Liver (tissue), 9 donors: ENCODE data around the gene NAXE. TPM values are rescaled to one million over a fixed set of nuclear protein-coding genes. Genes with fewer than 3 reads are reported as not detected.

Source experiments
- DNase-seq: peaks from one replicate; pipeline ENCODE4 v3.0.0-alpha.2; 2017; ENCODE audit warnings: low spot score
- H3K27ac ChIP-seq, 2 donors: one replicate each; pipeline ENCODE4 v1.7.0; 2013; ENCODE audit warnings: inconsistent platforms in 2 of 2, low read length in 2 of 2, control low read depth in 1 of 2, low read depth in 1 of 2, mild to moderate bottlenecking in 1 of 2
- H3K27me3 ChIP-seq, 4 donors: one replicate each; pipeline versions ENCODE4 v1.6.1 to v1.7.0; 2013; ENCODE audit warnings: low read length in 3 of 4, inconsistent platforms in 1 of 4, mild to moderate bottlenecking in 1 of 4, moderate library complexity in 1 of 4; ENCODE audit not compliant: control insufficient read depth in 4 of 4, insufficient read depth in 4 of 4
- H3K36me3 ChIP-seq, 4 donors: one replicate each; pipeline versions ENCODE4 v1.6.1 to v1.7.0; 2013; ENCODE audit warnings: low read length in 3 of 4, mild to moderate bottlenecking in 3 of 4, low read depth in 1 of 4, moderate library complexity in 1 of 4; ENCODE audit not compliant: control insufficient read depth in 4 of 4, insufficient read depth in 3 of 4
- H3K4me1 ChIP-seq, 4 donors: one replicate each; pipeline versions ENCODE4 v1.6.1 to v1.7.0; 2013; ENCODE audit warnings: low read length in 3 of 4, mild to moderate bottlenecking in 3 of 4, moderate library complexity in 1 of 4; ENCODE audit not compliant: control insufficient read depth in 4 of 4, insufficient read depth in 4 of 4
- H3K4me3 ChIP-seq, 3 donors: one replicate each; pipeline versions ENCODE4 v1.6.1 to v1.7.0; 2013; ENCODE audit warnings: low read length in 3 of 3, control low read depth in 1 of 3, low read depth in 1 of 3, mild to moderate bottlenecking in 1 of 3
- H3K9ac ChIP-seq, 2 donors: one replicate each; pipeline ENCODE4 v1.7.0; 2013; ENCODE audit warnings: low read length in 2 of 2, mild to moderate bottlenecking in 2 of 2, moderate library complexity in 2 of 2, control low read depth in 1 of 2, low read depth in 1 of 2
- H3K9me3 ChIP-seq, 4 donors: one replicate each; pipeline versions ENCODE4 v1.6.1 to v1.7.0; 2013; ENCODE audit warnings: low read length in 3 of 4; ENCODE audit not compliant: control insufficient read depth in 4 of 4
- ATF3 ChIP-seq: IDR thresholded peaks from 2 replicates; pipeline ENCODE4 v1.6.1; 2016; ENCODE audit warnings: antibody characterized with exemption
- CTCF ChIP-seq: fragments of 150-350 bp; IDR thresholded peaks from 2 replicates; pipeline ENCODE4 v1.5.1; 2017; ENCODE audit warnings: improper control_type of control experiment, low read depth, low read length; ENCODE audit not compliant: missing input control
- EGR1 ChIP-seq, 2 donors: IDR thresholded peaks; 2 replicates each; pipeline ENCODE4 v1.6.1; 2016 to 2018; ENCODE audit warnings: antibody characterized with exemption in 2 of 2, low read depth in 2 of 2
- FOXA1 ChIP-seq: IDR thresholded peaks from 2 replicates; pipeline ENCODE4 v1.6.1; 2016; ENCODE audit warnings: antibody characterized with exemption
- FOXA2 ChIP-seq: IDR thresholded peaks from 2 replicates; pipeline ENCODE4 v1.6.1; 2016; ENCODE audit warnings: antibody characterized with exemption
- GABPA ChIP-seq, 2 donors: IDR thresholded peaks in 1 of 2; conservative IDR thresholded peaks in 1 of 2; 2 replicates each; pipeline ENCODE4 v1.6.1; 2016; ENCODE audit warnings: antibody characterized with exemption in 2 of 2, mild to moderate bottlenecking in 1 of 2, moderate library complexity in 1 of 2
- HNF4A ChIP-seq, 2 donors: conservative IDR thresholded peaks; 2 replicates each; pipeline ENCODE4 v1.6.1; 2016; ENCODE audit warnings: antibody characterized with exemption in 2 of 2, mild to moderate bottlenecking in 2 of 2
- HNF4G ChIP-seq: IDR thresholded peaks from 2 replicates; pipeline ENCODE4 v1.6.1; 2016; ENCODE audit warnings: antibody characterized with exemption
- MAX ChIP-seq: IDR thresholded peaks from 2 replicates; pipeline ENCODE4 v1.6.1; 2016; ENCODE audit warnings: antibody characterized with exemption
- NR2F2 ChIP-seq: IDR thresholded peaks from 2 replicates; pipeline ENCODE4 v1.6.1; 2016; ENCODE audit warnings: antibody characterized with exemption
- RAD21 ChIP-seq, 2 donors: IDR thresholded peaks; 2 replicates each; pipeline ENCODE4 v1.6.1; 2016; ENCODE audit warnings: antibody characterized with exemption in 2 of 2, mild to moderate bottlenecking in 2 of 2
- RXRA ChIP-seq, 2 donors: IDR thresholded peaks; 2 replicates each; pipeline ENCODE4 v1.6.1; 2017 to 2018; ENCODE audit warnings: antibody characterized with exemption in 2 of 2, mild to moderate bottlenecking in 1 of 2
- SP1 ChIP-seq: IDR thresholded peaks from 2 replicates; pipeline ENCODE4 v1.6.1; 2018; ENCODE audit warnings: antibody characterized with exemption, mild to moderate bottlenecking
- TAF1 ChIP-seq: conservative IDR thresholded peaks from 2 replicates; pipeline ENCODE4 v1.6.1; 2016; ENCODE audit warnings: antibody characterized with exemption, mild to moderate bottlenecking
- YY1 ChIP-seq: IDR thresholded peaks from 2 replicates; pipeline ENCODE4 v1.6.1; 2016; ENCODE audit warnings: antibody characterized with exemption, mild to moderate bottlenecking
- WGBS: extraction: QIAGEN DNeasy Blood & Tissue Kit; methylation state at CpG from one replicate; pipeline ENCODE4 v1.1.7; 2013; 5-methylcytosine and 5-hydroxymethylcytosine counted together
- polyA plus RNA-seq, 2 donors: library from polyadenylated mRNA; stranded (reverse) in 1 of 2; unstranded in 1 of 2; fragments of 200-250 nt in 1 of 2; fragments of >200 nt in 1 of 2; fragmentation: Nextera tagmentation in 1 of 2; extraction: Ambion mirVana in 1 of 2; gene quantifications; one replicate each; pipeline versions ENCODE4 v1.2.1 to v1.2.3, GENCODE V29; 2013 to 2015
- total RNA-seq, 2 donors: library from RNA; depleted of rRNA; stranded (reverse); fragments of >200 nt; gene quantifications; one replicate each; pipeline ENCODE4 v1.2.3, GENCODE V29; 2014
- TF ChIP-seq, protein P1 (sequence below): IDR thresholded peaks from 2 replicates; pipeline ENCODE4 v1.6.1; 2016; ENCODE audit warnings: antibody characterized with exemption
- TF ChIP-seq, protein P2 (sequence below): IDR thresholded peaks from 2 replicates; pipeline ENCODE4 v1.6.1; 2016; ENCODE audit warnings: antibody characterized with exemption, mild to moderate bottlenecking
- donor health status: healthy.
- donor health status: healthy.
- donor health status: healthy.
- donor health status: healthy.
- donor health status: healthy.

The NAXE gene
- total and polyA plus RNA-seq, 4 donors: 20.6 to 73.8 (median 46.9) TPM

GRCh38 chr1:156586323-156586722, 5.3 kb upstream of the NAXE start:
- TF ChIP-seq GABPA (IDR thresholded peaks at IDR 0.05 in 1 of 2, conservative IDR thresholded peaks at IDR 0.05 in 1 of 2) (no peak), HNF4A (conservative IDR thresholded peaks at IDR 0.05) (no peak), HNF4G (no peak), YY1 (no peak), SP1 (no peak), EGR1 (IDR thresholded peaks at IDR 0.05; ENCODE audit: low read depth in 2 of 2) (no peak), MAX (no peak), TAF1 (no peak), RXRA (IDR thresholded peaks at IDR 0.05) (no peak), NR2F2 (no peak), RAD21 (IDR thresholded peaks at IDR 0.05) (no peak), ATF3 (no peak), FOXA2 (no peak), CTCF (no peak), FOXA1 (no peak)
- TF ChIP-seq, protein P1, sequence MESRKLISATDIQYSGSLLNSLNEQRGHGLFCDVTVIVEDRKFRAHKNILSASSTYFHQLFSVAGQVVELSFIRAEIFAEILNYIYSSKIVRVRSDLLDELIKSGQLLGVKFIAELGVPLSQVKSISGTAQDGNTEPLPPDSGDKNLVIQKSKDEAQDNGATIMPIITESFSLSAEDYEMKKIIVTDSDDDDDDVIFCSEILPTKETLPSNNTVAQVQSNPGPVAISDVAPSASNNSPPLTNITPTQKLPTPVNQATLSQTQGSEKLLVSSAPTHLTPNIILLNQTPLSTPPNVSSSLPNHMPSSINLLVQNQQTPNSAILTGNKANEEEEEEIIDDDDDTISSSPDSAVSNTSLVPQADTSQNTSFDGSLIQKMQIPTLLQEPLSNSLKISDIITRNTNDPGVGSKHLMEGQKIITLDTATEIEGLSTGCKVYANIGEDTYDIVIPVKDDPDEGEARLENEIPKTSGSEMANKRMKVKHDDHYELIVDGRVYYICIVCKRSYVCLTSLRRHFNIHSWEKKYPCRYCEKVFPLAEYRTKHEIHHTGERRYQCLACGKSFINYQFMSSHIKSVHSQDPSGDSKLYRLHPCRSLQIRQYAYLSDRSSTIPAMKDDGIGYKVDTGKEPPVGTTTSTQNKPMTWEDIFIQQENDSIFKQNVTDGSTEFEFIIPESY: no peak
- TF ChIP-seq, protein P2, sequence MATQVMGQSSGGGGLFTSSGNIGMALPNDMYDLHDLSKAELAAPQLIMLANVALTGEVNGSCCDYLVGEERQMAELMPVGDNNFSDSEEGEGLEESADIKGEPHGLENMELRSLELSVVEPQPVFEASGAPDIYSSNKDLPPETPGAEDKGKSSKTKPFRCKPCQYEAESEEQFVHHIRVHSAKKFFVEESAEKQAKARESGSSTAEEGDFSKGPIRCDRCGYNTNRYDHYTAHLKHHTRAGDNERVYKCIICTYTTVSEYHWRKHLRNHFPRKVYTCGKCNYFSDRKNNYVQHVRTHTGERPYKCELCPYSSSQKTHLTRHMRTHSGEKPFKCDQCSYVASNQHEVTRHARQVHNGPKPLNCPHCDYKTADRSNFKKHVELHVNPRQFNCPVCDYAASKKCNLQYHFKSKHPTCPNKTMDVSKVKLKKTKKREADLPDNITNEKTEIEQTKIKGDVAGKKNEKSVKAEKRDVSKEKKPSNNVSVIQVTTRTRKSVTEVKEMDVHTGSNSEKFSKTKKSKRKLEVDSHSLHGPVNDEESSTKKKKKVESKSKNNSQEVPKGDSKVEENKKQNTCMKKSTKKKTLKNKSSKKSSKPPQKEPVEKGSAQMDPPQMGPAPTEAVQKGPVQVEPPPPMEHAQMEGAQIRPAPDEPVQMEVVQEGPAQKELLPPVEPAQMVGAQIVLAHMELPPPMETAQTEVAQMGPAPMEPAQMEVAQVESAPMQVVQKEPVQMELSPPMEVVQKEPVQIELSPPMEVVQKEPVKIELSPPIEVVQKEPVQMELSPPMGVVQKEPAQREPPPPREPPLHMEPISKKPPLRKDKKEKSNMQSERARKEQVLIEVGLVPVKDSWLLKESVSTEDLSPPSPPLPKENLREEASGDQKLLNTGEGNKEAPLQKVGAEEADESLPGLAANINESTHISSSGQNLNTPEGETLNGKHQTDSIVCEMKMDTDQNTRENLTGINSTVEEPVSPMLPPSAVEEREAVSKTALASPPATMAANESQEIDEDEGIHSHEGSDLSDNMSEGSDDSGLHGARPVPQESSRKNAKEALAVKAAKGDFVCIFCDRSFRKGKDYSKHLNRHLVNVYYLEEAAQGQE: no peak
- no peak for DNase-seq
- H3K36me3 ChIP-seq: no peaks in the 10 kb centered on the region
- no peaks in the 10 kb centered on the region for H3K9me3 ChIP-seq
- no peak overlapping the region for H3K4me3 ChIP-seq
- H3K9ac ChIP-seq: no peak overlapping the region
- H3K4me1 ChIP-seq: peaks cover 0 to 4% (median 2%) of the 10 kb centered on the region in 4 donors
- WGBS: 75% methylated on average over 4 of the region's 4 CpGs
- peaks cover 0 to 2% (median 0%) of the 10 kb centered on the region in 4 donors for H3K27me3 ChIP-seq
- no peak overlapping the region for H3K27ac ChIP-seq
